ENCODE results near the gene EIPR1.

DNA sequence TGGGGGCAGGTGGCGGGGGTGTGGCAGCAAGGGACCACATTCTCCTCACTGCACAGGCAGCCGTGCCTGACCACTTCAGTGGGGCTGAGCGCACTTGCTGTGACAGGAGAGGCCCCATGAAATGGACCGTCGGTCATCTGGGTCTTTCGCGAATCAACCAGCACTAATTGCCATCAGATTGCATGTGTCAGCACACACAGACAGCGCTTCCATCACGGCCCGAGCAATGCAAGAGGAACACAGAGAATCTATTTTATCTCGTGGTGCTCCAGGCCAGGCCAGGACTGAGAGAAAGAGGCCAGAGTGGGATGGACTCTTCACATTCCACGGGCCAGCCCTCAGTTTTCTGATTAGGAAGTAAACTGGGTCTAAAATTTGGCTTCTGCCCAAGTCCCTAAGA, 87.0 kb downstream of the EIPR1 start:
- TF ChIP-seq POLR2AphosphoS5 (IDR thresholded peaks at IDR 0.05; ENCODE audit: low read depth): no peak
- TF ChIP-seq, protein P1, sequence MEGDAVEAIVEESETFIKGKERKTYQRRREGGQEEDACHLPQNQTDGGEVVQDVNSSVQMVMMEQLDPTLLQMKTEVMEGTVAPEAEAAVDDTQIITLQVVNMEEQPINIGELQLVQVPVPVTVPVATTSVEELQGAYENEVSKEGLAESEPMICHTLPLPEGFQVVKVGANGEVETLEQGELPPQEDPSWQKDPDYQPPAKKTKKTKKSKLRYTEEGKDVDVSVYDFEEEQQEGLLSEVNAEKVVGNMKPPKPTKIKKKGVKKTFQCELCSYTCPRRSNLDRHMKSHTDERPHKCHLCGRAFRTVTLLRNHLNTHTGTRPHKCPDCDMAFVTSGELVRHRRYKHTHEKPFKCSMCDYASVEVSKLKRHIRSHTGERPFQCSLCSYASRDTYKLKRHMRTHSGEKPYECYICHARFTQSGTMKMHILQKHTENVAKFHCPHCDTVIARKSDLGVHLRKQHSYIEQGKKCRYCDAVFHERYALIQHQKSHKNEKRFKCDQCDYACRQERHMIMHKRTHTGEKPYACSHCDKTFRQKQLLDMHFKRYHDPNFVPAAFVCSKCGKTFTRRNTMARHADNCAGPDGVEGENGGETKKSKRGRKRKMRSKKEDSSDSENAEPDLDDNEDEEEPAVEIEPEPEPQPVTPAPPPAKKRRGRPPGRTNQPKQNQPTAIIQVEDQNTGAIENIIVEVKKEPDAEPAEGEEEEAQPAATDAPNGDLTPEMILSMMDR (conservative IDR thresholded peaks at IDR 0.05; ENCODE audit: low read depth in 2 of 2): no peak
